GM21786 (cell line): Measurements from ENCODE around the gene GGACT.
"Not testable (repeated sequence)": the region's sequence is repeated elsewhere in the genome, so short reads cannot be mapped to it uniquely, and the experiment has no call there.

Source experiments
- ATAC-seq: cut with Tn5 transposase; IDR thresholded peaks from one replicate; pipeline ENCODE4 v1.9.1; 2021; ENCODE audit not compliant: unreplicated experiment

Gene GGACT

GRCh38 chr13:100588331-100589177, at the start of gene GGACT:
Gene GGACT, minus strand, starts transcription at chr13:100588789. Its CDS starts 56,198 bp downstream, at chr13:100532591.
- peak; percentile 96 for ATAC-seq

GRCh38 chr13:100637796-100638195, 49.2 kb upstream of the GGACT start:
- ATAC-seq, result no peak

GRCh38 chr13:100637380-100637779, 48.8 kb upstream of the GGACT start:
- ATAC-seq, result no peak

- no peak for ATAC-seq
Measured at GRCh38 chr13:100636441-100636840, 47.9 kb upstream of the GGACT start.

GRCh38 chr13:100636004-100636403, 47.4 kb upstream of the GGACT start:
- no peak for ATAC-seq

- ATAC-seq, result no peak
Measured at GRCh38 chr13:100634696-100635095, 46.1 kb upstream of the GGACT start.

- no peak for ATAC-seq
Measured at GRCh38 chr13:100633461-100633860, 44.9 kb upstream of the GGACT start.

DNA sequence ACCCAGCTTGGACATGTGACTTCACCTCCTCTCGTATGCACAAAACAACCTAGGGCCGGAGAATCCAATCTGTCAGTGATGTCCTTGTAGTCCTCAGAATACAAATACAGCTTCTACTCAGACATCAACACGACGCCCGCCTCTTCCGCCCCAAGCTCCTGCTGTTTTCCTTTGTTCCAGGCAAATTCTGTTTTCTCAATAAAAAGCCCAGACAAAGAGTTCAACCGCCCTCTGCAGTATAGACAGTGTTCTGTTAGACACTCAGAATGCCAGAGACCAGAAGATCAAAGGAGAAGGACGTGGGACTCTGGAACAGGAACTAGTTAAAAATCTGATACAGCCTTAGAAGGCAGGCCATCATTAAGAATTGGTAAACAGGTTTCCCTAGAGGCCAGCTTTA, 42.0 kb upstream of the GGACT start:
- no peak for ATAC-seq

GRCh38 chr13:100627120-100627519, 38.5 kb upstream of the GGACT start:
- ATAC-seq, result no peak

DNA sequence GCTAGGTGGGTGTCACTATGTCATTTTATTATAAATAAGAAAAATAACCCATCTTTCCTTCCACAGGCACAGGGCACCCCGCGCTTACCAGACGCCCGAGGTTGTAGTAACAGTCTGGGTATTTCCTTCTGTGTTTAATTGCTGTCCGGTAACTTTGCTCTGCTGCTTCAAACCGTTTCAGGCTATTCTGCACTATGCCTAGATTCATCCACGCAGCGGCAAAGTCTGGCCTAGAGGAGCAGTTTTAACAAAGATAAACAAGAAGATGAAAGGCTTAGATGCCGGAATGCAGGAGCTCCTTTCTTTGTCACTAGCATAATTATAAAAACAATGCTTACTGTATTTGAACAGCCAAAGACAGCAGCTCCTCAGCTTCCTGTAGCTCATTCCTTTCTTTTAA, 36.9 kb upstream of the GGACT start:
- no peak for ATAC-seq

- ATAC-seq, result no peak
Measured at GRCh38 chr13:100620792-100621191, 32.2 kb upstream of the GGACT start.

DNA sequence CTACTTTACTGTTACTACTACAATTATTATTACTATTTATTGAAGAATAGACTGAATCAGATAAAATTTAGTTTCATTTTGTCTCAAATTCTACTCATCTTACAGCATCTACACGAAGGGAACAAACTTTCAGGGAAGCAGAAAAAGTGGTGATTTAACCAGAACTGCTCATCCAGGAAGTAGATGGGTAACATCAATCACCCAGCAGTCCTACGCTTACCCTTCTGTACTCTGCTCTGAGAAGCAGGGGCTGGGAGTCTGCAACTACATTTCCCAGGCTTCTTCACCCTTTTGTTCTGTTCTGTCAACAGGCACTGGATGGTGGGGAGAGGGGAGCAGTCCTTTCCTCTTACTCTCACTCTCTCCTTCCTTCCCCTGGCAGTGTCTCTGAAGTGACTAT, 31.4 kb upstream of the GGACT start:
- ATAC-seq, result no peak

- not testable (repeated sequence) for ATAC-seq
Measured at GRCh38 chr13:100618897-100619296, 30.3 kb upstream of the GGACT start.

- ATAC-seq, result no peak
Measured at GRCh38 chr13:100613031-100613430, 24.4 kb upstream of the GGACT start.

DNA sequence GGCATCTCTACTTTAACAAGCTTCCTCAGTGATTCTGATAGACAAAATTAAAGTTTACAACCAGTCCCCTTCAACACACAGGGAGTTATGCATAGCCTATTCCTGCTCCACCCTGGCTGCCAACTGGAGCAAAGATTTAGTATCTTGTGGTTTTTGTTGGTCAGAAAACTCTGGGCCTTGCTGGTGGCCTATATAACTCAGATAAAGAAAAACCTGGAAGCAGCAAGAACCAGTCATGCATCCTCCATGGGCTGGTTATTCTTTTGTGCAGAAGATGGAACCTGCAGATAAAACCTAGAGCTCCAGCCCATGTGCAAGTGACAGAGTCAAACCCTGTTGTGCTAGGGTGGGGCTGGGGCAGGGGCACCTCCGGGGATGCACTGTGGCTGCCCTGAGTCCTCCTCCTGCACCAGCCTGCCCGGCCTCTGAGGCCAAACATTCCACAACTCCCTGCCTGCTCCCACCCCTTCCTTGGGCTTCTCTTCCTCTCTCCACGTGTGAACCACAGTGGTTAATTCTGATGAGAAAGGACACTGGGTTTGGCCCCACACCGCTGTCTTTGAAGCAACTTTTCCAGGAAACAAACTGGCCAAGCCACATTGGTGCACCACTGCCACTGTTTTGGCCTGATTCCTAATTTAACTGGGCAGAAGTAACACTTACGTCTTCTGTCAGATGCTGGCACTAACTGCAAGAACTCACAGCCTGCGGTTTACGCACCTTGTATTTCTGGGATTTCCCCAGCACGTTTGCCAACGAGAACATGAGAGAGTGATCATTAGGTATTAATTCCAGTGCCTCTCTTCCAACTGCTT, 23.3 kb upstream of the GGACT start:
- ATAC-seq, result no peak

DNA sequence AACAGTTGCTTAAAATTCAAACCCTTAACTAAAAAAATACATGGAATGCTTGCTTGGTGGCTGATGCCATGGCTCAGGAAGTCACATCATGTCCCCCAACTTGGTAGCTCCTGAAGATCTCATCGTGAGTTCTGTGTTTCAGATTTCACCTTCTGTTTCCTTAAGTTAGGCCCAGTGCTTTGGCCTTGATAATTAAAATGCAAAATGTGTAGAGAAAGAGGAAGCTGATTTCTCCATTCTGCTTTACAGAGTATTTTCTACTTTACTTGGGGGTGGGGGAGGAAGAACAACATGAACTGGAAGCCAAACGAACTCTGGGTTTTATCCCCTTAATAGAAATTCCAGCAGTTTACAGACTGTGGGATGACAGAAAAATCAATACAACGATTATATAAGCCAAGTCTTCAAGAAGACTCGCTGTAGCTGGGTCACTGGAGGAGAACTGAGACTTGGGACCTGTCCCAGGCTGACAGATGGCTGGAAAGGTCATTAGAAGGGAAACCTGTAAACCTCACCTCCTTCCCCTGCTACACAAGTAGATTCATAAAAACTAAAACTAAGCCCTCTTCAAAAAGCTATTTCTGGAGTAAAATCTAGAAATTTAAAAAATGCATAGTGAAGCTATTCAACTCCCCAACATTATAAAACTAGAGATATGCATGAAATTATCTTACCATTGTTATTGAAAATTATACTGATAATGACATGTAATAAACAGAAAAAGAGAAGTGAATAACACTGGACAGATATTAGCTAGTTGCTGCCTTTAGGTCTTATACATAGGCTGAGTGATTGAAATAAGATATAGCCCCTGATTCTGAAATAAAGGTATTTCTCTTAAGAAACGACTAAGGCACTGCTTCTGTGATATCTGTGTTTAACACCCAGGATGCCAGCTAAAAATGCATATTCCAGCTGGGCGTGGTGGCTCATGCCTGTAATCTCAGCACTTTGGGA, 22.1 kb upstream of the GGACT start:
- peak; percentile 31 for ATAC-seq

DNA sequence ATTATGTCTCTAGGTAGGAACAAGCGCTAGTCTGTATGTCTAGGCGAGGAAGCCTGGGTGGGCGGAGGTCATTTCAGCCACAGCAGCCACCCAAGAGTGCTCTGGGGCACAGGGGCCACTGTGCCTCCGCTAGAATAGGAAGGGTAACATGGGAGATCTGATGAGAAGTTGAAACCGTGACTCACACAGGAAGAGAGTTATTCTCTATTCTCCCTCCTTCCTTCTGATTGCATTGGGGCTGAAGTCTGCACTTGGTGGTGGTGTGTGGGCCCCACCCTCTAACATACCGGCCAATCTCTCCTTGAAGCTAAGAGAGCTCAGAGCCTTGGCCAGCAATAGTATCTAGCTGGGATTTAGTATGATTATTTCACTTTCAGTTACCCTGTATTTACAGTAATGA, 20.3 kb upstream of the GGACT start:
- ATAC-seq, result peak; percentile 87

DNA sequence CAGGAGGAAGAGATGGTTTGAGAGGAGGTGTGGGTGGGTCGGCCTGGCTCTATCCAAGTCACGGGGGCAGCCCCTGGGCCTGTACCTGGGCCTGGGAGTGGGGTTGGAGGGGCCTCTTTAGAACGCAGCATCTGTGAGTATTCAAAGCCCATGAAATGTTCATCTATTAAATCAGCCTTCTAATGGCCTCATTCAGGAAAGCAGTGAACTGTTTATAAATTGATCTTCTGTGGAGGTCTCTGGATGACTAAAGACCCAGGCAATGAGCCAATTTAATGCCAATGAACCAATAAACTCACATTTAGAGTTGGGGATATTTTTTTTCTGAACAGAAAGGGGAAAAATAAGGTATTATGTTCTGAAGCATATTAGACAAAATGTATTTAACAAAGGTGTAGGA, 19.9 kb upstream of the GGACT start:
- no peak for ATAC-seq

DNA sequence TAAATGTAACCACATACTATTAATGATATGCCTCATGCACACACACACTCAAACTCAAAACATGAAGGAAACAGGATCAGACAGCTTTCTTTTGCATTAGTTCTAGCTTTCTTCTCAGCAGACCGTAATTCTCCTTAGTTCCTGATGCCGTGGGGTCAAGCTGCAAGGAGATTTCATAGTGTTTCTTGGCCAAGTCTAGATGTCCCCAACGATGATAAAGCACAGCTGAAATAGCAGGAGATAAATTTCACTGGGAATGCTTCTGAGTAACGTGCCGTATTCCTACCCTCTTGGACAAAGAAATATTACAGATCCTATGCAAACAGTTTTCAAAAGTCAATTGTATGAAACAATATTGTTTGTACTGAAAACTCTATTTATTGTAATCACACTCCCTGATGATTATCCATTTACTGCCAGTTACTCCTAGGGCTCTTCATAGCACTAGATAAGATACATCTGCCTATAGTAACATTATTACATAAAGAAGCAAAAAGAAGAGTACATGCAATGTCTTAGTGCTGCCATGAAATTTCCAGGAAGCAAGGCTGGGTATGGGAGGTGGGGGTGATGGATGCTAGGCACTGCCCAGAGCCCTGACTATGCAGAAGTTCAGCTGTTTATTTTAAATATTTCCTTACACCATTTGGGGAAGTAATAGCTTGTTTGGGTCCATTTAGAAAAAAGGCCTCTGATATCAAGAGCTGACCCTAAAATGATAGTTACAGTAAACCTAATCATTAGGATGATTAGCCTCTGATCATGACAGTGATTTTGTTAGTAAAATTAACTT, 16.5 kb upstream of the GGACT start:
- no peak for ATAC-seq

DNA sequence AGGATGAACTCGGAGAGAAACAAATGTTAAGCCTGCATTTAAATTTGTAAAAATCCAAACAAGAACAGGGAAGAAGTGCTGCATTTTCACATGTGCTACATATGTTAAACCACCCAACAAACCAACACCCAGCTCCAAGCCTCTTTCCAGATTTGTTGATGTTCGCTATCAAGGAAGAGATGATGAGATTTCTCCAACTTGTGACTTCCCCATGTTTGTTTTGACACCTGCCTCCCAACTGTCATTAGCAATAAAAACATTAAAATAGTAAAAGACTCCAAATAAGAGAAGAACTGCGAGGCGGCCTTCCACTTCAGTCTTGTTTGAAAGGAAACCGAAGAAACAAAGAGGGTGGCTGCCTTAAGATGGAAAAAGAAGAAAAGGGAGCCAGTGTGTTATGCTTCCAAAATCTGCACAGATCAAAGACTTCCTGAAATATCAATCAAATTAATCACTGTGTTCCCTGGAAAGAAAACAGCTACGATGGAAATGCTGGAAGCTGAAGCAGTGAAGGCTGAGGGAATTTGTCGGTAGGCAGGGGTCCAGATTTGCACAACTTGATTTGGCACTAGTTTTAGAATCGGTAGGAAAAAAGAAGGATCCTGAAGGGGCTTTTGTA, 14.0 kb upstream of the GGACT start:
- no peak for ATAC-seq
